ENCODE results near the gene AGPAT4. TPM values are rescaled to one million over a fixed set of nuclear protein-coding genes. Genes with fewer than 3 reads are reported as not detected.

Gene AGPAT4
- total RNA-seq, 2 donors from 2014 or later, result 3.6 to 9.2 TPM

- no peak for DNase-seq
- H3K4me3 ChIP-seq, result no peak overlapping the region
Measured at GRCh38 chr6:161192636-161193411, 81.0 kb downstream of the AGPAT4 start.

GRCh38 chr6:161191671-161192070 lies 82.2 kb downstream of the AGPAT4 start:
- Histone ChIP-seq H3K27ac (no peak overlapping the region), H3K27me3 (no peaks in the 10 kb centered on the region), H3K36me3 (no peaks in the 10 kb centered on the region), H3K9ac (ENCODE audit: low read depth in 2 of 2, low read length in 2 of 2) (no peak overlapping the region), H3K9me3 (no peaks in the 10 kb centered on the region), H3K4me1 (no peaks in the 10 kb centered on the region), H3K4me3 (no peak overlapping the region)
- DNase-seq, result no peak
- intact Hi-C loops (cut with DNase I), result no loop called here
- no peak for TF ChIP-seq CTCF (IDR thresholded peaks at IDR 0.05)

More at GRCh38 chr6:161192636-161193411, 81.0 kb downstream of the AGPAT4 start:
- H3K27me3 ChIP-seq, result no peaks in the 10 kb centered on the region
- H3K9ac ChIP-seq (ENCODE audit: low read depth in 2 of 2, low read length in 2 of 2), result no peak overlapping the region
- no peak for TF ChIP-seq CTCF (IDR thresholded peaks at IDR 0.05)
- no peaks in the 10 kb centered on the region for H3K4me1 ChIP-seq
- no peak overlapping the region for H3K27ac ChIP-seq
- no peaks in the 10 kb centered on the region for H3K9me3 ChIP-seq
- H3K36me3 ChIP-seq, result no peaks in the 10 kb centered on the region
- intact Hi-C loops (cut with DNase I), result no loop called here

GRCh38 chr6:161191007-161191406 lies 82.9 kb downstream of the AGPAT4 start:
- Histone ChIP-seq H3K27ac (no peak overlapping the region), H3K36me3 (no peaks in the 10 kb centered on the region), H3K4me1 (no peaks in the 10 kb centered on the region), H3K4me3 (no peak overlapping the region), H3K9me3 (no peaks in the 10 kb centered on the region), H3K27me3 (no peaks in the 10 kb centered on the region), H3K9ac (ENCODE audit: low read depth in 2 of 2, low read length in 2 of 2) (no peak overlapping the region)
- no peak for TF ChIP-seq CTCF (IDR thresholded peaks at IDR 0.05)
- intact Hi-C loops (cut with DNase I), result no loop called here
- no peak for DNase-seq

GRCh38 chr6:161189891-161190290 lies 84.0 kb downstream of the AGPAT4 start:
- H3K9me3 ChIP-seq, result no peaks in the 10 kb centered on the region
- H3K27me3 ChIP-seq, result no peaks in the 10 kb centered on the region
- no peak overlapping the region for H3K9ac ChIP-seq (ENCODE audit: low read depth in 2 of 2, low read length in 2 of 2)
- H3K4me3 ChIP-seq, result no peak overlapping the region
- no peaks in the 10 kb centered on the region for H3K4me1 ChIP-seq
- TF ChIP-seq CTCF (IDR thresholded peaks at IDR 0.05), result no peak
- H3K36me3 ChIP-seq, result no peaks in the 10 kb centered on the region
- no peak for DNase-seq
- intact Hi-C loops (cut with DNase I), result no loop called here
- H3K27ac ChIP-seq, result no peak overlapping the region

- Histone ChIP-seq H3K9me3 (no peaks in the 10 kb centered on the region), H3K9ac (ENCODE audit: low read depth in 2 of 2, low read length in 2 of 2) (no peak overlapping the region), H3K4me3 (no peak overlapping the region), H3K27me3 (no peaks in the 10 kb centered on the region), H3K27ac (no peak overlapping the region), H3K36me3 (no peaks in the 10 kb centered on the region), H3K4me1 (no peaks in the 10 kb centered on the region)
- intact Hi-C loops (cut with DNase I), result no loop called here
- TF ChIP-seq CTCF (IDR thresholded peaks at IDR 0.05), result no peak
- DNase-seq, result no peak
Measured at GRCh38 chr6:161188547-161189465, 85.1 kb downstream of the AGPAT4 start.
